GM18511 (cell line): ENCODE data around the gene ZFP30.

Source experiments
- ATAC-seq: cut with Tn5 transposase; IDR thresholded peaks from one replicate; pipeline ENCODE4 v1.9.1; 2021; ENCODE audit warnings: mild to moderate bottlenecking, moderate library complexity; ENCODE audit not compliant: unreplicated experiment

Gene ZFP30

GRCh38 chr19:37564624-37565369 is 90.5 kb downstream of the ZFP30 start:
- no peak for ATAC-seq
